Calu3 (cell line): Measurements from ENCODE around the gene OPCML. TPM values are rescaled to one million over a fixed set of nuclear protein-coding genes. Genes with fewer than 3 reads are reported as not detected.

Experiments used
- BruUV-seq: library from RNA; stranded (reverse); fragments of 400-500 nt; replicated peaks from 2 replicates; lab custom pipeline; 2021; lab: Mats Ljungman, UMichigan
- CTCF ChIA-PET: fragments of 300-600 bp; sonication (Branson Sonifier 250); formaldehyde crosslinking; loops from one replicate; lab custom pipeline; 2022; ENCODE audit warnings: antibody characterized with exemption; lab: Charles Lee
- DNase-seq: peaks from one replicate; pipeline ENCODE4 v3.0.0; 2022
- H3K27ac Mint-ChIP-seq: one replicate; pipeline ENCODE4 v1.8.0; 2022; ENCODE audit warnings: mixed read lengths; ENCODE audit not compliant: unreplicated experiment
- H3K27me3 Mint-ChIP-seq: one replicate; pipeline ENCODE4 v1.8.0; 2022; ENCODE audit warnings: mixed read lengths; ENCODE audit not compliant: unreplicated experiment
- H3K36me3 Mint-ChIP-seq: one replicate; pipeline ENCODE4 v1.8.0; 2022; ENCODE audit warnings: mild to moderate bottlenecking, moderate library complexity, mixed read lengths; ENCODE audit not compliant: insufficient read depth, unreplicated experiment
- H3K4me1 Mint-ChIP-seq: one replicate; pipeline ENCODE4 v1.8.0; 2022; ENCODE audit warnings: mild to moderate bottlenecking, low read depth, mixed read lengths; ENCODE audit not compliant: unreplicated experiment
- H3K4me3 Mint-ChIP-seq: one replicate; pipeline ENCODE4 v1.8.0; 2022; ENCODE audit warnings: mild to moderate bottlenecking, low read depth, moderate library complexity, mixed read lengths; ENCODE audit not compliant: unreplicated experiment
- H3K9me3 Mint-ChIP-seq: one replicate; pipeline ENCODE4 v1.8.0; 2022; ENCODE audit warnings: low read depth, mixed read lengths; ENCODE audit not compliant: unreplicated experiment
- intact Hi-C: fragments of 100-400 bp; cut with micrococcal nuclease; formaldehyde crosslinking; loops from one replicate; pipeline ENCODE4 v1.10.0; 2022; ENCODE audit not compliant: unreplicated experiment
- total RNA-seq: library from RNA; stranded (reverse); gene quantifications from 2 replicates; pipeline ENCODE4 v1.2.3, GENCODE V29; 2022
- TF ChIP-seq, protein P1 (sequence below): fragments of 200-600 bp; IDR thresholded peaks from one replicate; pipeline ENCODE4 v1.8.0; 2022; ENCODE audit warnings: antibody characterized with exemption; ENCODE audit not compliant: unreplicated experiment

The OPCML gene
- total RNA-seq, 1 experiment from 2014 or later = not detected

DNA sequence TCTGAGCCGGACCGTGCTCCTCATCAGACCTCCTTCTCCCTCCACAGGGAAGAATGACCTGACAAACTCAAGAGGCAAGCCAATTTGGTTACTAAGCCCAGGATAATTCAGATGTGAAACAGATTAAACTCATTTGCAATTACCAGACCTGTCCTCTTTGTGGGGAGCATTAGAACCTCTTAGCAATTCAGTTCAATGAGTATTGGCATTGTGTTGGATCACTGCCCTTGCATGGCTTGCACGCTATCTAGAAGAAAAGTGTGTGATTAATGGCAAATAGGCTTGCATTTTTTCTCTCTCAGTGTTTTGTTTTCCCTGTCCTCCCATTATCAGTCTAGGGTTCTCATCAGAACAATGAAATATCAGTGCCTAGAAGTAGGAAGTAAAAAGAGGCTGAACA, 365.6 kb downstream of the OPCML start:
- Mint-ChIP-seq H3K4me3 (no peak overlapping the region), H3K36me3 (no peaks in the 10 kb centered on the region), H3K27me3 (no peaks in the 10 kb centered on the region), H3K9me3 (peaks cover 9% of the 10 kb centered on the region), H3K27ac (no peak overlapping the region), H3K4me1 (no peaks in the 10 kb centered on the region)
- CTCF ChIA-PET = no interaction called here
- TF ChIP-seq, protein P1, sequence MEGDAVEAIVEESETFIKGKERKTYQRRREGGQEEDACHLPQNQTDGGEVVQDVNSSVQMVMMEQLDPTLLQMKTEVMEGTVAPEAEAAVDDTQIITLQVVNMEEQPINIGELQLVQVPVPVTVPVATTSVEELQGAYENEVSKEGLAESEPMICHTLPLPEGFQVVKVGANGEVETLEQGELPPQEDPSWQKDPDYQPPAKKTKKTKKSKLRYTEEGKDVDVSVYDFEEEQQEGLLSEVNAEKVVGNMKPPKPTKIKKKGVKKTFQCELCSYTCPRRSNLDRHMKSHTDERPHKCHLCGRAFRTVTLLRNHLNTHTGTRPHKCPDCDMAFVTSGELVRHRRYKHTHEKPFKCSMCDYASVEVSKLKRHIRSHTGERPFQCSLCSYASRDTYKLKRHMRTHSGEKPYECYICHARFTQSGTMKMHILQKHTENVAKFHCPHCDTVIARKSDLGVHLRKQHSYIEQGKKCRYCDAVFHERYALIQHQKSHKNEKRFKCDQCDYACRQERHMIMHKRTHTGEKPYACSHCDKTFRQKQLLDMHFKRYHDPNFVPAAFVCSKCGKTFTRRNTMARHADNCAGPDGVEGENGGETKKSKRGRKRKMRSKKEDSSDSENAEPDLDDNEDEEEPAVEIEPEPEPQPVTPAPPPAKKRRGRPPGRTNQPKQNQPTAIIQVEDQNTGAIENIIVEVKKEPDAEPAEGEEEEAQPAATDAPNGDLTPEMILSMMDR = no peak
- no peak for DNase-seq
- BruUV-seq = no TSS peak
- intact Hi-C loops = no loop called here

DNA sequence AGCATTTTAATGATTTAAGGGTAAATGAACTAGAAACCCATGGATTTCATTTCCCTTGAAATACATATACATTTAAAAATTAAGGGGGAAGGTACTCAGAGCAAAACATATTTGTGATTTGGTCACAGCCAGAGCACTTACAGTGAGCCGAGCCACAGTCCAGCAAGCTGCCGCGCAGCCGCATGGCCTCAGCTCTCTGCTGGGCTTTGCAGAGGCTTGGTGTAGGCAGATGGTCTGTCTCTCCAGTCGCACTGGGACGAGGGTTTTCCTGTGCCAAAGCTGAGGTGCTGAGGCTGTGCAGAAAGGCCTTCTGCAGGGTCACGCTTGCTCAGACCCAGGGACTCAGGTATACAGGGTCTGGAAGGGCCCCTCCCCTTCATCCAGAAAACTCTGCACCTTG, 367.3 kb downstream of the OPCML start:
- intact Hi-C loops = no loop called here
- DNase-seq = no peak
- no peak overlapping the region for H3K4me3 Mint-ChIP-seq
- BruUV-seq = no TSS peak
- no peaks in the 10 kb centered on the region for H3K4me1 Mint-ChIP-seq
- no peak overlapping the region for H3K27ac Mint-ChIP-seq
- no peaks in the 10 kb centered on the region for H3K36me3 Mint-ChIP-seq
- TF ChIP-seq, protein P1 = no peak
- CTCF ChIA-PET = no interaction called here
- peaks cover 10% of the 10 kb centered on the region for H3K9me3 Mint-ChIP-seq
- no peaks in the 10 kb centered on the region for H3K27me3 Mint-ChIP-seq

DNA sequence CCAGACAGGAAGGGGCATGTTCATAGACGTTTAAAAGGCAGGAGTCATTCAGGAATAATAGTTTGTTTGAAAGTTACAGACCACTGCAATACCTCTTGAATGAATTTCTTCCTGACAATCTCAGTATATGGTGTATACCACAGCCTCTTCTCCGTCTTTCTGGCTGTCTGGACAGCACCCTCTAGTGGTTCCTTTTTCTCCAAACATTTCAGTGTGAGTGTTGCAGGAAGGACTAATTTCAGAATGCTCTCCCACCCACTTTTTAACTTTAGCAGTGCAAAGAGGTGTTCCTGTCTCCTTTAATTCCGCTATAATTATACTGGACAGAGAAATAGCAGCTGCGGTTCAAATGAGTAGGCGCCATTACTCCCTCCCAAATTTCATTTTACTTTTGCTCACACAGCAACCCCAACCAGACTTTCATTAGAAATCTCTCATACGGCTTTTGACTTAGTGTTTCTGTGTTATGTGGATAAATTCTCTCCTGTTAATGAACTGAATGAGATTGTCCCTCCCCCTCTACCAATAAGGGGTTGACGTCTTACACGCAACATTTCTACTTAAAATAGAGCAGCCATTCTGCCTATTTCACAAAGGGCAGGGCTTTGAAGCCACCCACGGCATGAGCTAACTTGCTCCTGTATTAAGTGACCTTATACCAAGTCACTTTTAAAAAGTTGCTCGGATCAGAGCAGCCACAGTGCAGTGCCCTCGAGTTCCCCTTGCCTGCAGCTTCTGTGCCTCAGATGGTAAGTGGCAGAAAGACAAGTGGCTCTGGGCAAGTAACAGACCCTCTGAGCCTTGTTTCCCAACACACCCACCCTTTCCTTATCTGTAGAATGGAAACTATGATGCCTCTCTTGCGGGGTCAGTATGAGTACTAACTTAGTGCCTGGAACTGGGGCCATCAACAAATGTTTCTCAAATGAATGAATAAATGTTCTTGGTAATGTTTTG, 368.6 kb downstream of the OPCML start:
- Mint-ChIP-seq H3K4me3 (no peak overlapping the region), H3K27me3 (no peaks in the 10 kb centered on the region), H3K4me1 (no peaks in the 10 kb centered on the region), H3K9me3 (peaks cover 10% of the 10 kb centered on the region), H3K36me3 (no peaks in the 10 kb centered on the region), H3K27ac (no peak overlapping the region)
- intact Hi-C loops = no loop called here
- DNase-seq = peak; percentile 1
- no TSS peak for BruUV-seq
- CTCF ChIA-PET = no interaction called here
- TF ChIP-seq, protein P1 = no peak

- CTCF ChIA-PET = no interaction called here
- Mint-ChIP-seq H3K9me3 (peaks cover 6% of the 10 kb centered on the region), H3K27ac (no peak overlapping the region), H3K36me3 (no peaks in the 10 kb centered on the region), H3K4me3 (no peak overlapping the region), H3K4me1 (no peaks in the 10 kb centered on the region), H3K27me3 (no peaks in the 10 kb centered on the region)
- no TSS peak for BruUV-seq
- DNase-seq = no peak
- intact Hi-C loops = no loop called here
- TF ChIP-seq, protein P1 = no peak
Observed at GRCh38 chr11:133162227-133162626, 370.1 kb downstream of the OPCML start.
